IPS-NIHi7 (cell line): ENCODE measurements around the gene ROPN1B.
A peak's percentile ranks its signal among the peaks of the same experiment; 100 is the strongest.
"Not testable (repeated sequence)": the region's sequence is repeated elsewhere in the genome, so short reads cannot be mapped to it uniquely, and the experiment has no call there.

Source experiments
- DNase-seq: peaks from one replicate; pipeline ENCODE4 v3.0.0; 2012; ENCODE audit warnings: mixed read lengths; ENCODE audit errors: extremely low spot score

ROPN1B gene

DNA sequence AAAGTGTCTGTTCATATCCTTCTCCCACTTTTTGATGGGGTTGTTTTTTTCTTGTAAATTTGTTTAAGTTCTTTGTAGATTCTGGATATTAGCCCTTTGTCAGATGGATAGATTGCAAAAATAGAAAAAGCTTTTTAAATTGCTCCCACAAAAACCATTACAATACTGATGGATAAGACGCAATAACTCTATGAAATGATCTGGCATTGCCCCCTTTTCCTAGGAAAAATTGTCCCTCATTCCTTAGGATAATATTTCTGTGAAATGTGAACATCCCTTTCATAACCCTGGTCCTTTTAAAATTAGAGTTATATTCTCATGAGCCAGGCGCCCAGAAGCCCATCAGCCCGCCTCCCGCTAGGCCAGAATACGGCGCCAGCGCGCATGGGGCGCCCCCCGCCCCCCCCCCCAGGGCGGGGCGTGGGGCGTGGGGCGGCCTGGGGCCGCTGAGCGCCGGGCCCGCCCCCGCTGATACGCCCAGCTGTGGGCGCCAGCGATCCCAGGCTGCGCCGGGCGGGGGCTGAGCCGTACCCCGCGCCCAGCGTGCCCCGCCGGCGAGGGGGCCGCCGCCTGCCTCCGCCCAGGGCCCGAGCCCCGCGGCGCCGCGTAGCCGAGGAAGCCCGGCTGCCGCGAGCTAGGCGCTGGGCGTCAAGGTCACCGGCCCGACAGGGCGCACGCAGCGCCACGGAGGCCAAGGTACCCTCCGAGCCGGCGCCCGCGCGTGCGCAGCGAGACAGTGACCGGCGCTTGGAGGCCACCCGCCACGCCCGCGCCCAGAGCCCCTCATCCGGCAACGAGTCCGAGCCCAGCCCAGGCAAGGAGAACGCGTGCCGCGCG, 11.1 kb upstream of the ROPN1B start:
- DNase-seq = peak; percentile 44

DNA sequence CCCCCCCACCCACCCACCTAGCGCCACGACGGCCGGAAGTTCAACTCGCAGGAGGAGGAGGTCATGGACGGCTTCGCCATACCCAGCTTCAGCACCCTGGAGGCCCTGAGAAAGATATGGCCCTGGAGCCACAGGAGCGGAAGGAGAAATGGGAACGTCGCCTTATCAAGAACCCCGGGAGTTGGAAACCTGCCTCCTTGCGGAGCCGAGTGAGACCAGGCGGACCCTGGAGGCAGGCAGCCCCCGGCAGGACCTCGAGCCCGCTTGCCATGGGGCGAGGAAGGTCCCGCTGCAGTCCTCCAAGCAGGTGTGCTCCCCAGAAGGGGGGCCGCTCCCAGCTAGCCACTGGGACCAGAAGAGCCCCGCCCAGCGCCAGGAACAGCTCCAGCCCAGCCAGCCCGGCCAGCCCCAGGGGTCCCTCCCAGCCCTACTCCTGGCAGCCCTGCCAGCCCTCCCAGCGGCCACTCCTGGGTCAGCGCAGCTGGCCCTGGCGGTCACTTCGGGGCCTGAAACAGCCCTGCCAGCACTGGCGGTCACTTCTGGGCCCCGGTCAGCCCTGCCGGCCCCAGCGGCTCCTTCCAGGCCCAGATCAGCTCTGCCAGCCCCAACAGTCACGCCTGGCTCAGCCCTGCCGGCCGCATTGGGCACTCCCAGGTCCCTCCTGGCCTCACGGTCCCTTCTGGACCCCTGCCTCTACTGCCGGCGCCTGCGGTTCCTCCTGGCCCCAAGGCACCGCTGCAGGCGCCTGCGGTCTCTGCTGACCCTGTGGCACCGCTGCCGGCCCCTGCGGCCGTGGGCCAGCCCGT, 10.3 kb upstream of the ROPN1B start:
- peak; percentile 33 for DNase-seq

DNA sequence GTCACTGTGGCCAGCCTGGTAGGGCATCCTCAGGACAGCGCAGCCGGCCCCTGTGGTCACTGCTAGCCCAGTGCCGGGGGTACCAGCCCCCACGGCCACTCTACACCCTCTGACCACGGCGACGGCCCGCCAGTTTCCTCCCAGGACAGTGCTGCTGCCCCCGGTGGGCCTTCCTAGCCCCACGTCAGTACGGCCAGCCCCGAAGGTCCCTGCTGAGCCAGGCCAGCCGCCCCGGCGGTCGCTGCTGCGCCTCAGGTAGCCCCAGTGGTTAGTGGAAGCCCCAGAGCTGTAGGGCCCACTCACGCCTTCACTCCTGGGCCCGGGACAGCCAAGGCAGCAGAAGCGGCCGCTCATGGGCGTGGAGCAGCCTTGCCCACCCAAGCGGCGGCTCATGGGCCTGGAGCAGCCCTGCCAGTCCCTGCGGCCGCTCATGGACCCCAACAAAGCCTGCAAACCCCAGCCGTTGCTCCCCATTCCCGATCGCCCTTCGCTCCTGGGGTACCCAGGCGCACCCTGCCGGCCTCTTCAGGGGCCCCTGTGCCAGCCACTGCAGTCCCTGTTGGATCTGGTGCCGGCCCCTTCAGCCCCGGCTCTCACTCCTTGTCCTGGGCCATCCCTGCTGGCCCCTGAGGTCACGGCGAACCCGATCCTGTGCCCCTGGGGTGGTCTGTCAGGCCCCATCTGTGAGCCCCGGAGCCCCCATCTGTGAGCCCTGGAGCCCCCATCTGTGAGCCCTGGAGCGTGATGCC, 9.5 kb upstream of the ROPN1B start:
- DNase-seq = peak; percentile 13

DNA sequence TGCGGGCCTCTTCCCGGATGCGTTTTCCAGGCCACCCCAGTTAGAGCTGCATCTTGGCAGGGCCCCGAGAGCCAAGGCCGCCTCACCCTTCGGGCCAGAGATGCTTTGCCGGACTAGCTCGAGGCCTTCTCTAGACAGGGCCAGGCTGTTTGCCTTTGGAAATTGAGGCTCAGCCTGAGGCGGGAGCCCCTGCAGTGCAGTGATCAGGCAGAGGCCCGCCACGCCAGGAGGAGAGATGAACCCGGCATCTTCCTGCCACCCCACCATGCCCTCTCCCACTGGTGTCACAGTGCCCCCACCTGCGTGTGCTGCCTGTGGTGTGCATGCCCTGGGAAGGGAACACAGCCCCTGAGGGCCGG, 8.9 kb upstream of the ROPN1B start:
- no peak for DNase-seq

DNA sequence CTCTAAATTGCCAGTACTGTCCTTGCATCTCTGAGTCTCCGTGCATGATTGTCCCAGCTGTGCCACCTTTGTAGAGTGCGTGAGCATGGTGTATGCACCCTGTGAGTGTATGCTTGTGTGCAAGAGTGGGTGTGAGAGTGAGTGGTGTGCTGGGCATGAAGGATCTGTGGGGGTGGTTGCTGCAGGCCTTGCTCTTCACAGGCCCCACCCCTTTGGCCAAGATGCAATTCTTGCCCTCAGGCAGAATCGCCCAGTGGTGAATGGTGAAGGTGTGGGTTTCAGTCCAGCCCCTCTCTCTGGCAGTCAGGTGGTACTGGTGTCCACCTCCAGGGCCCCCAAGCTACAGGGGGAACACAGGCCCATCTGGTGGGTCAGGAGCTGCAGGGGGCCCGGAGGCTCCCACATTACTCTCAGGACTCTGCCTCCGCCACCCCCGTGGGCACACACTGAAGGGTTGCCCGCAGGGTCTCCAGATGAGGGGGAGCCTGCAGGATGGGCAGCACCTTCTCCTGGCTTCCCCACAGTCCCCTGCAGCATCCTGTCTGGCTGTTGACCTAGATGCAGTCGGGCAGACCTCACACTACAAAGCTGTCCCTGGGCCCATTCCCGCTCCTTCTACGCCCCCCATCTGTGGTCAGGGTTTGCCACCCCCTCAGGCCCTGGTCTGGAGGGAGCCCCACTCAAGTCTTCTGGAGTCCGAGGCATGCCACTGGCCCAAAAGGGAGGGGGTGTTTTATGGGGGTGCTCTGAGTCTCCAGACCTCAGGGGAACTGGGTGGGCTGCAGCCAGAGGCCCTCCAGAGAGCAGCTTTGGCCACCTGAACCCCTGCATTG, 8.3 kb upstream of the ROPN1B start:
- DNase-seq = no peak

DNA sequence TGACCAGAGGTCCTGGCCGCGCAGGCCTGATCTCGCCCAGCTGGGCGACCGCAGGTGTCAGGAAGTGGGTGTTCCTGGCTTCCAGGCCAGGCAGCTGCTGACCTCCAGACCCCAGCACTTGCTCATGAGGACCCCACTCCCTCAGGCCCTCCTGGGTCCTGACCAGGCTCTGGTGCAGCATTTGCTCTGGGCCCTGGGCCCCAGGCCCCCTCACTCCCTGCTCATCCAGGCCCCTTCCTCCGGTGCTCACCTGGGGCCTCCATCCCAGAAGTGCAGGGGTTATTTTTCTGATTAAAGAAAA, 7.7 kb upstream of the ROPN1B start:
- DNase-seq = peak; percentile 8

DNA sequence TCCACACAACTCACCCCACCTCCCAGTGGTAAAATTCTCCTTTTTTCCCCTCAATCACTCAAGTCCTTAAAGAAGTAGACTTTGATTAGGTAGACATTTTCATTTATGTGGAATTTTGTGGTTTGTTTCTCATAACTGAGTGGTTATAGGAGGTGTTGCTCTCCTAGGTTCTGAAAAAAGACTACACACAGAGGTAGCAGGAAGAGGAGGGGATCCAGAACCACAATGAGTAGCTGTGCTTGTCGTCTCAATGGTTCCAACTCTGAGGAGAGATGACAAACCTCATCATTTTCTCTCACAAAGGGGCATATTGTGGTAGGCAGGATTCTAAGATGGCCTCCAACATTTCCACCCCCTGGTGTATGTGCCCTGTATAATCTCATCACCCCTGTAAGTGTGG, 5.1 kb upstream of the ROPN1B start:
- not testable (repeated sequence) for DNase-seq

DNA sequence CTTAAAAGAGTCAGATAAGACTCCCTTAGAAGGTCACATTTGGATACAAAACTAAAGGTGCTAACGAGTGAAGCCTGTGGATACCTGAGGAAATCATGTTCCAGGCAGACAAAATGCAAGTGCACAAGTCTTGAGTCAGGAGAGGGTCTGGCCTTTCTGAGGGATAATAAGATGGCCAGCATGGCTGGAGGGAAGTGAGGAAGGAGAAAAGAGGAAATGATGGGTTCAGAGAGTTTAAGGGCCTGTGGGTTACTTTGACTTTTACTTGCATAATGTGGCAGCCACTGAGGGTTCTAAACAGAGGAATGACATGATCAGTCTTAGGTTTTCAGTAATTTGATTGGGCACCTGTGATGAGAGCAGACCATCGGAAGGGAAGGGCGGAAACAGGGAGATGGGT, 3.5 kb upstream of the ROPN1B start:
- DNase-seq = no peak

DNA sequence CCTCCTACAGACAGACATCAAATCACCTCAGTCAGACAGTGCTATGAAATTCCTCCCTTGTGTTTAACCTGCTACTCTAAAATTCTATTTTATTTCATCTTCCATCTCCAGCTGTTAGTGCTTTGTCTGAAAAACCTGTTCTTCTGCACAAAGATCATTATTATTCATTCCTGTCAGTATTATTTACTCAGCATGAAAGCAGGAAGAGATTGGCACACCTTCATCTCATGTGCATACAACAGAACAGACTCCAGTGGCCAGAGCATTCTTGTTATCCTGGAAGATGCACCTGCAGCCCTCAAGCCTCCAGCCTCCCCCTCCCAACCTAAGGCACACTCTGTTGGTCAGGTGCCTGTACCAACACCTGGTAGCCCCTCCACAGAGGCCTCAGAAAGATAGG, 1.8 kb upstream of the ROPN1B start:
- no peak for DNase-seq

DNA sequence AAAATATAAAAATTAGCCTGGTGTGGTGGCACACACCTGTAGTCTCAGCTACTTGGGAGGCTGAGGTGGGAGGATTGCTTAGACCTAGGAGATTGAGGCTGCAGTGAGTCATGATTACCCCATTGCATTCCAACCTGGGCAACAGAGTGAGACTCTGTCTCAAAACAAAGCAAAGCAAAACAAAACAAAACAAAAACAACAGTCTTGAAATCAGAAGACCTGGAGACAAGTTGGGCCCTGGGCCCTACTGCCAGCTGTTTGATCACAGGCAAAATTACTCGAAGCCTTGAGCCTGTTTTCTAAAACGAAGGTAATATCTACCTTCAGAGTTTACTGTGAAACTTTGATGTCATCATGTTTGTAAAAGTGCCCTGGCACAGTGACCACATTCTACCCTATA, 857 bp upstream of the ROPN1B start:
- DNase-seq = not testable (repeated sequence)

DNA sequence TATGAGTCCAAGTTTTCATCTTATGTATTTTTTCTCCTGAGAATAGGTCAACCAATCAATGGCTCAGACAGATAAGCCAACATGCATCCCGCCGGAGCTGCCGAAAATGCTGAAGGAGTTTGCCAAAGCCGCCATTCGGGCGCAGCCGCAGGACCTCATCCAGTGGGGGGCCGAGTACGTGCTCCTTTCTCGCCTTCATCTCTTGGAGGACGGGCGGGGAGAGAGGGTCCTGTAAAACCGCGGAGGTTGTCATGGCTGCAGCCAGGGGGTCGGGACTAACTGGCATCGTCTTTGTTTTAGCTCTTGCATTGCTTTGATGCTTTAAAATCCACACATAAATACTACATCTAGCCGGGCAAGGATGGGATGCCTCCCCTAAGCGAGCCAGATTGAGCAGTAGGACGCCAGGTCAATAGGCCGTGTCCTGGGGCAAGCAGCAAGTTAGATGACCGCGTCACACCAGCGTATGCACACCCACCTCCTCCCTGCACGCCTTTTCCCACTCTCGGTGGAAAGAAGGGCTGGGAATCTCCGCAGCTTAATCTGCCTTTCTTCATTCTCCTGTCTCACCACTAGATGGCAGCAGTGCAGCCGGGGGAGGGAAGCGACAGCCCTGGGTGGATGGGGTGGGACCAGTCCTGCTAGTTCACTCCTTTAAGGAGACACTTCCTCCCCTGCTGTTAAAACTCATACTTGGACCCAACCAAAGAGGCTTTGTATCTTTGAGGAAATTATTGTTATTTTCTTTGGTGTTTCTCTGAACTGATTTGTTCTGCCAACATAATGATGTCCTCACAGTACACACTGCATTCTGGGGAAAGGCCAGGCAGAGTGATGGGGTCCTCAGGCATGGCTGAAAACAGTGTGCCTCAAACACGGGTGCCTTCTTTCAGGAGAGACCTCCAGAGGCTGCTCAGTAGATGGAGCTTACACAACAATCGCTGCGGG, 3.3 kb downstream of the ROPN1B start:
- DNase-seq = peak; percentile 12

DNA sequence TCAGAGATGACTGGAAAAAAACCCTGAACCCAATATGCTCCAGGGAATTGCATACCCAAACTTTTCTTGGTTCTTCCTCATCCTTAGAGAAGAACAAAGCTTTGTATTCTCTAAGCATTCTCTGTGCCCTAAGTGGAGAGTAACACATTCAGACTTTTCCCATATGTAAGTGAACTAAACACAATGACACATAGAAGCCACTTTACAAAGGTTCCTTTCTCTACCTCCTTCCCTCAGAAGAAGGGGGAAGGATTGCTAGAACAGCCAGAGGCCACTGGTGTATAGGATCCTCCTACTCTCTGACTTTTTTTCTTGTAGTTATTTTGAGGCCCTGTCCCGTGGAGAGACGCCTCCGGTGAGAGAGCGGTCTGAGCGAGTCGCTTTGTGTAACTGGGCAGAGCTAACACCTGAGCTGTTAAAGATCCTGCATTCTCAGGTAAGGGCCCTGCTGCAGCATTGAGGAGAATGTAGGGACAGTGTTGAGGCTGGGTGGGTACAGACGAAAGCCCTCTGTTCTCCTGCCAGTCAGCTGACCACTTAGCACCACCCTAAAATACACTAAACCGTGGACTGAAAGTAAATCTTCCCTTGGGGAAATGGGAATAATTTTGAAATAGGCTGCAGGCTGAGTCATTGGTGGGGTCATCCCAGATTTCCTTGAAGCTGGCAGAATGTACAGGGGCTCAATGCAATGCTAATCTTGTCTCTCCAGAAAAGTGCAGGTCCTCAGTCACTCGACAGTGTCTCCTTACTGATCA, 6.4 kb downstream of the ROPN1B start:
- not testable (repeated sequence) for DNase-seq

DNA sequence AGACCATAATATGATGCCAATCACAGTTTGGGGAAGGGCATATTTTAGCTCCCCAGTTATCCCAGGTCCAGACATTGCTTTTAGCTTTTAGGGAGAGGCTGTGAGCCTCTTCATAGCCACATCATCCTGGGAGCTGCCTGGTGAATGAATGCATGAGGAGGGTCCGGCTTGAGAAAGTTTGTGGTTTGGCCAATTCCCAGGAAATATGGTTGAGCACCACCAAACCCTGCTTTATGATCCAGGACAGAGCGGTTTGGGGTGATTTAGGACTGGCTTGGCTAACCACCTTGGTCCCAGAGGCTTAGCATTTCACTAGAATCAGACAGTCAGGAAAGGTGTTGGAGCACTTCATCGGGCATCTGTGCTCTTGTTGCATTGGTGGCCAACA, 7.0 kb downstream of the ROPN1B start:
- not testable (repeated sequence) for DNase-seq

DNA sequence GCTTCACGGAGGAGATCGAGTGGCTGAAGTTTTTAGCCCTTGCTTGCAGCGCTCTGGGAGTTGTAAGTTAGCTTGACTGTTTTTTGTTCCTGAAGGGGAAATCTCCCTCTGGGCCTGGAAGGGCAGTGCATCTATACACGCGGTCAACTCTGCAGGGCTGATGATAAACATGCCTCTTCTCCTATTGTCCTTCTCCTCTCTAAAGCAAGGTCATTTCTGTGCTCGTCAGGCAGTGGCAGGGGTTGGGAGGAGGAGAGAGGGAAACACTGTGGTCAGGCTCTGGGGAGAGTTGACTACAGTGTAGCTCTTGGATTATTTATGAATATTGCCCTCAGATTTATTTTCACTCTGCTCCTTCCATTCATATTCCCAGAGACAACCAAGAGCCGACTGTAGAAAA, 8.1 kb downstream of the ROPN1B start:
- DNase-seq = not testable (repeated sequence)

DNA sequence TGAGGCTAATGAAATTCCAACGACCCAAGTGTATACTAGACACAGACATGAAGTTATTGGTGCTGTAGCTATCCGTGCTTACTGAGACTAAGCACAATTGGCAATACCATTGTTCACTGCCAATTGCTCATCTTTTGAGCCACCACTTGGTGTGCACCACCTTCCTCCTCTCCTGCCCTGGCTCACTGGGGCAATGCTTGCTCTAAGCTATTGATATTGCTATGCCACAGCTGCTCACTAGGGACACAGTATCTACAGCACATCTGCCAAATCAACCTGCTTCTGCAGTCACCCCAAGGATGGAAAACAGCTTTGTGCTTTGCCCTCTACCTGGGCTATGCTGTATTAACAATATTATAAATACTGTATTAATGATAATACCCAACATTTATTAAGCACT, 16.0 kb downstream of the ROPN1B start:
- DNase-seq = not testable (repeated sequence)

DNA sequence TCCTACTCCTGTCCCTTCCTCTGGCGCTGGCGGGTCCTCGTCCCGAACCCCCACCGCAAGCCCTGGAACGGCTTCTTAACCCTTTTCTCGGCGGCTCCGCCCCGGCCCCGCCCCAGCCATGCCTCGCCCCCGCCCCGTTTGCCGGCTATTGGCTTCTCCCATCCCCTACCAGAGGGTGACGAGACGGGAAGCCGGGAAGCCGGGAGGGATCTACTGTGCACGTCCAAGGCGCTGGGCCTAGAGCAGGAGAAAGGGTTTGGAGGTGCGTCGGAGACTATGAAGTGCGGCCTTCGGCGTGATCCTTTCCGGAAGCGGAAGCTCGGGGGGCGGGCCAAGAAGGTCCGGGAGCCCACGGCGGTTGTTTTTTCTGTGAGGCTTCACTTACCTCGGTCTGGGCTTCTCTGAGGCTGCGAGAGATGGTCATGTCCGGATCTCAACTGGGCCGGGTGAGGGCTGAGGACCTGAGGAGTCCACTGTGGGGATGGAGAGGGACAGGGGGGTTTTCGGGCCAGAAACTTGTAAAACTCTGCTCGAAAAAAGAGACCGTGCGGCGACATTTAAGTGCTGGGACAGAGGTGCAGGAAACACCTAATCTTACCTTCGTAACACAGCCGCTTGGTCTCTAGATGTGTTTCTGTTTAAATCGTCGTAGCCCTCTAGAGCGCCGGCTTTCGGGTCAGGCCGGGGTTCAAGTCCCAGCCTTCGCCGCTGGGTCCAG, 21.4 kb downstream of the ROPN1B start:
- DNase-seq = peak; percentile 81

DNA sequence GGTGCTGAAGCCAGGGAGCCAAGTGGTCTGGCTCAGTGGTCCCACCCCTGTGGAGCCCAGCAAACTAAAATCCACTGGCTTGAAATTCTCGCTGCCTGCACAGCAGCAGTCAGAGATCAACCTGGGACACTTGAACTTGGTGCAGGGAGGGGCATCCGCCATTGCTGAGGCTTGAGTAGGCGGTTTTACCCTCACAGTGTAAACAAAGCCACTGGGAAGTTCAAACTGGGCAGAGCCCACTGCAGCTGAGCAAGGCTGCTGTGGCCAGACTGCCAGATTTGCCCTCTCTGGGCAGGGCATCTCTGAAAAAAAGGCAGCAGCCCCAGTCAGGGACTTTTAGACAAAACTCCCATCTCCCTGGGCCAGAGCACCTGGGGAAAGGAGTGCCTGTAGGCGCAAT, 27.8 kb downstream of the ROPN1B start:
- DNase-seq = not testable (repeated sequence)

DNA sequence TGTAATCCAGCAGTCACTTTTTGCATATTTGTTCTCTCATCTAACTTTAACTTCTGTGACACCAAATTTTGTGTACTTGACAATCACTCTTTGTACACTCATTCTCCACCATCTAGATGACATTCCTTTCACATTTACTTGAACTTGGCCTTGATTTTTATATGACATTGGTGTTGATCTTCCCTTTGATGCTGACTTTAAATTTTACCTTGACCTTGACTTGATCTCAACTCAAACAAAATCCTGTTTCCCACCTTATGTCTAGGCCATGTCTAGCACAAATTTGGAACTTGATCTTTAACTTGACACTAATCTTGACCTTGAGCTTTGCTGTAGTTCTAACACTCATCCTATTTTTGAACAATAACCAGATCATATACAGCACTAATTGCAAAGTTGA, 33.2 kb downstream of the ROPN1B start:
- DNase-seq = no peak
